Liver (tissue), 9 donors: Measurements from ENCODE around the gene HLA-DRA. TPM values are rescaled to one million over a fixed set of nuclear protein-coding genes. Genes with fewer than 3 reads are reported as not detected.

Experiments used
- DNase-seq: peaks from one replicate; pipeline ENCODE4 v3.0.0-alpha.2; 2017; ENCODE audit warnings: low spot score
- H3K27ac ChIP-seq, 2 donors: one replicate each; pipeline ENCODE4 v1.7.0; 2013; ENCODE audit warnings: inconsistent platforms in 2 of 2, low read length in 2 of 2, control low read depth in 1 of 2, low read depth in 1 of 2, mild to moderate bottlenecking in 1 of 2
- H3K27me3 ChIP-seq, 4 donors: one replicate each; pipeline versions ENCODE4 v1.6.1 to v1.7.0; 2013; ENCODE audit warnings: low read length in 3 of 4, inconsistent platforms in 1 of 4, mild to moderate bottlenecking in 1 of 4, moderate library complexity in 1 of 4; ENCODE audit not compliant: control insufficient read depth in 4 of 4, insufficient read depth in 4 of 4
- H3K36me3 ChIP-seq, 4 donors: one replicate each; pipeline versions ENCODE4 v1.6.1 to v1.7.0; 2013; ENCODE audit warnings: low read length in 3 of 4, mild to moderate bottlenecking in 3 of 4, low read depth in 1 of 4, moderate library complexity in 1 of 4; ENCODE audit not compliant: control insufficient read depth in 4 of 4, insufficient read depth in 3 of 4
- H3K4me1 ChIP-seq, 4 donors: one replicate each; pipeline versions ENCODE4 v1.6.1 to v1.7.0; 2013; ENCODE audit warnings: low read length in 3 of 4, mild to moderate bottlenecking in 3 of 4, moderate library complexity in 1 of 4; ENCODE audit not compliant: control insufficient read depth in 4 of 4, insufficient read depth in 4 of 4
- H3K4me3 ChIP-seq, 3 donors: one replicate each; pipeline versions ENCODE4 v1.6.1 to v1.7.0; 2013; ENCODE audit warnings: low read length in 3 of 3, control low read depth in 1 of 3, low read depth in 1 of 3, mild to moderate bottlenecking in 1 of 3
- H3K9ac ChIP-seq, 2 donors: one replicate each; pipeline ENCODE4 v1.7.0; 2013; ENCODE audit warnings: low read length in 2 of 2, mild to moderate bottlenecking in 2 of 2, moderate library complexity in 2 of 2, control low read depth in 1 of 2, low read depth in 1 of 2
- H3K9me3 ChIP-seq, 4 donors: one replicate each; pipeline versions ENCODE4 v1.6.1 to v1.7.0; 2013; ENCODE audit warnings: low read length in 3 of 4; ENCODE audit not compliant: control insufficient read depth in 4 of 4
- ATF3 ChIP-seq: IDR thresholded peaks from 2 replicates; pipeline ENCODE4 v1.6.1; 2016; ENCODE audit warnings: antibody characterized with exemption
- EGR1 ChIP-seq, 2 donors: IDR thresholded peaks; 2 replicates each; pipeline ENCODE4 v1.6.1; 2016 to 2018; ENCODE audit warnings: antibody characterized with exemption in 2 of 2, low read depth in 2 of 2
- FOXA1 ChIP-seq: IDR thresholded peaks from 2 replicates; pipeline ENCODE4 v1.6.1; 2016; ENCODE audit warnings: antibody characterized with exemption
- GABPA ChIP-seq, 2 donors: IDR thresholded peaks in 1 of 2; conservative IDR thresholded peaks in 1 of 2; 2 replicates each; pipeline ENCODE4 v1.6.1; 2016; ENCODE audit warnings: antibody characterized with exemption in 2 of 2, mild to moderate bottlenecking in 1 of 2, moderate library complexity in 1 of 2
- HNF4A ChIP-seq, 2 donors: conservative IDR thresholded peaks; 2 replicates each; pipeline ENCODE4 v1.6.1; 2016; ENCODE audit warnings: antibody characterized with exemption in 2 of 2, mild to moderate bottlenecking in 2 of 2
- JUND ChIP-seq, 2 donors: IDR thresholded peaks; 2 replicates each; pipeline ENCODE4 v1.6.1; 2016; ENCODE audit warnings: antibody characterized with exemption in 2 of 2
- RAD21 ChIP-seq, 2 donors: IDR thresholded peaks; 2 replicates each; pipeline ENCODE4 v1.6.1; 2016; ENCODE audit warnings: antibody characterized with exemption in 2 of 2, mild to moderate bottlenecking in 2 of 2
- SP1 ChIP-seq: IDR thresholded peaks from 2 replicates; pipeline ENCODE4 v1.6.1; 2018; ENCODE audit warnings: antibody characterized with exemption, mild to moderate bottlenecking
- TAF1 ChIP-seq: conservative IDR thresholded peaks from 2 replicates; pipeline ENCODE4 v1.6.1; 2016; ENCODE audit warnings: antibody characterized with exemption, mild to moderate bottlenecking
- WGBS: extraction: QIAGEN DNeasy Blood & Tissue Kit; methylation state at CpG from one replicate; pipeline ENCODE4 v1.1.7; 2013; 5-methylcytosine and 5-hydroxymethylcytosine counted together
- polyA plus RNA-seq, 2 donors: library from polyadenylated mRNA; stranded (reverse) in 1 of 2; unstranded in 1 of 2; fragments of 200-250 nt in 1 of 2; fragments of >200 nt in 1 of 2; fragmentation: Nextera tagmentation in 1 of 2; extraction: Ambion mirVana in 1 of 2; gene quantifications; one replicate each; pipeline versions ENCODE4 v1.2.1 to v1.2.3, GENCODE V29; 2013 to 2015
- total RNA-seq, 2 donors: library from RNA; depleted of rRNA; stranded (reverse); fragments of >200 nt; gene quantifications; one replicate each; pipeline ENCODE4 v1.2.3, GENCODE V29; 2014
- TF ChIP-seq, protein P1 (sequence below): IDR thresholded peaks from 2 replicates; pipeline ENCODE4 v1.6.1; 2016; ENCODE audit warnings: antibody characterized with exemption, mild to moderate bottlenecking
- TF ChIP-seq, protein P2 (sequence below): IDR thresholded peaks from 2 replicates; pipeline ENCODE4 v1.6.1; 2016; ENCODE audit warnings: antibody characterized with exemption
- TF ChIP-seq, protein P3 (sequence below): fragments of 150-350 bp; IDR thresholded peaks from 2 replicates; pipeline ENCODE4 v1.5.1; 2017; ENCODE audit warnings: improper control_type of control experiment, low read depth, low read length; ENCODE audit not compliant: missing input control
- donor health status: healthy.
- donor health status: healthy.
- donor health status: healthy.
- donor health status: healthy.
- donor health status: healthy.

HLA-DRA gene
- total and polyA plus RNA-seq, 4 donors = 53.4 to 145 (median 88.2) TPM

GRCh38 chr6:32442977-32443552 is 3.4 kb downstream of the HLA-DRA start:
- no peak overlapping the region for H3K27ac ChIP-seq
- WGBS = 64% methylated on average over 8 of the region's 8 CpGs
- no peak overlapping the region for H3K9ac ChIP-seq
- no peaks in the 10 kb centered on the region for H3K4me1 ChIP-seq
- H3K36me3 ChIP-seq = no peaks in the 10 kb centered on the region
- DNase-seq = no peak
- H3K9me3 ChIP-seq = no peaks in the 10 kb centered on the region
- no peak for TF ChIP-seq JUND (IDR thresholded peaks at IDR 0.05)
- TF ChIP-seq, protein P1, sequence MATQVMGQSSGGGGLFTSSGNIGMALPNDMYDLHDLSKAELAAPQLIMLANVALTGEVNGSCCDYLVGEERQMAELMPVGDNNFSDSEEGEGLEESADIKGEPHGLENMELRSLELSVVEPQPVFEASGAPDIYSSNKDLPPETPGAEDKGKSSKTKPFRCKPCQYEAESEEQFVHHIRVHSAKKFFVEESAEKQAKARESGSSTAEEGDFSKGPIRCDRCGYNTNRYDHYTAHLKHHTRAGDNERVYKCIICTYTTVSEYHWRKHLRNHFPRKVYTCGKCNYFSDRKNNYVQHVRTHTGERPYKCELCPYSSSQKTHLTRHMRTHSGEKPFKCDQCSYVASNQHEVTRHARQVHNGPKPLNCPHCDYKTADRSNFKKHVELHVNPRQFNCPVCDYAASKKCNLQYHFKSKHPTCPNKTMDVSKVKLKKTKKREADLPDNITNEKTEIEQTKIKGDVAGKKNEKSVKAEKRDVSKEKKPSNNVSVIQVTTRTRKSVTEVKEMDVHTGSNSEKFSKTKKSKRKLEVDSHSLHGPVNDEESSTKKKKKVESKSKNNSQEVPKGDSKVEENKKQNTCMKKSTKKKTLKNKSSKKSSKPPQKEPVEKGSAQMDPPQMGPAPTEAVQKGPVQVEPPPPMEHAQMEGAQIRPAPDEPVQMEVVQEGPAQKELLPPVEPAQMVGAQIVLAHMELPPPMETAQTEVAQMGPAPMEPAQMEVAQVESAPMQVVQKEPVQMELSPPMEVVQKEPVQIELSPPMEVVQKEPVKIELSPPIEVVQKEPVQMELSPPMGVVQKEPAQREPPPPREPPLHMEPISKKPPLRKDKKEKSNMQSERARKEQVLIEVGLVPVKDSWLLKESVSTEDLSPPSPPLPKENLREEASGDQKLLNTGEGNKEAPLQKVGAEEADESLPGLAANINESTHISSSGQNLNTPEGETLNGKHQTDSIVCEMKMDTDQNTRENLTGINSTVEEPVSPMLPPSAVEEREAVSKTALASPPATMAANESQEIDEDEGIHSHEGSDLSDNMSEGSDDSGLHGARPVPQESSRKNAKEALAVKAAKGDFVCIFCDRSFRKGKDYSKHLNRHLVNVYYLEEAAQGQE = no peak
- no peak for TF ChIP-seq HNF4A (conservative IDR thresholded peaks at IDR 0.05)
- no peak for TF ChIP-seq TAF1
- TF ChIP-seq GABPA (IDR thresholded peaks at IDR 0.05 in 1 of 2, conservative IDR thresholded peaks at IDR 0.05 in 1 of 2) = no peak
- TF ChIP-seq, protein P2, sequence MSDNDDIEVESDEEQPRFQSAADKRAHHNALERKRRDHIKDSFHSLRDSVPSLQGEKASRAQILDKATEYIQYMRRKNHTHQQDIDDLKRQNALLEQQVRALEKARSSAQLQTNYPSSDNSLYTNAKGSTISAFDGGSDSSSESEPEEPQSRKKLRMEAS = no peak
- no peak for TF ChIP-seq FOXA1
- no peak overlapping the region for H3K4me3 ChIP-seq
- H3K27me3 ChIP-seq = peaks cover 0 to 1% (median 0%) of the 10 kb centered on the region in 4 donors

- Histone ChIP-seq H3K36me3 (no peaks in the 10 kb centered on the region), H3K4me1 (no peaks in the 10 kb centered on the region), H3K4me3 (no peak overlapping the region), H3K27ac (no peak overlapping the region), H3K27me3 (no peaks in the 10 kb centered on the region), H3K9ac (no peak overlapping the region), H3K9me3 (no peaks in the 10 kb centered on the region)
- DNase-seq = no peak
- 77% methylated on average over 2 of the region's 2 CpGs for WGBS
- TF ChIP-seq EGR1 (IDR thresholded peaks at IDR 0.05; ENCODE audit: low read depth in 2 of 2) (no peak), GABPA (IDR thresholded peaks at IDR 0.05 in 1 of 2, conservative IDR thresholded peaks at IDR 0.05 in 1 of 2) (no peak), FOXA1 (no peak), SP1 (no peak), ATF3 (no peak), RAD21 (IDR thresholded peaks at IDR 0.05) (no peak)
Measured at GRCh38 chr6:32444433-32444832, 4.7 kb downstream of the HLA-DRA start.

DNA sequence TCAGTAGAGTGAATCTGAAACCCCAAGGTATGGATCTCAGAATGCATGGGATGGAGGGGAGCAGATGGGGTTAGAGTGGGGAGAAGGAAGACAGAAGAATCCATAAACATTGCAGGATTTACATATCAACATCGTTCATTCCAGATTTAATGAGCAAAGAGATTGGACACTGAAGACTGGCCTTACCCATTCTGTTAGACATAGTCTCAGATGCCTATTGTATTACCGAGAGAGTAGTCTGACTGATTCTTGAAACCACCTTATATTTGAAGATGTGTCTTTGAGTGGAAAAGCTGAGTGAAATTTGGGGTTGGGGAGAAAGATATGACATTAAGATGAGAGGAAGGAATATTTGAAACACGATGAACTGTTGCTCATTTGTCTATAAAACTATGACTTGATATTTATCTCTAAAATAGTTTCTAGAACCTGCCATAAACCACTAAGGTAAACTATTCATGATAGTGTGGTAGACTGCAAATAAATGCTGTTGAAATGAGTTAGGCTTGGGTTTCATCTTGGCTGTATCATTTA is 5.7 kb downstream of the HLA-DRA start:
- Histone ChIP-seq H3K36me3 (no peaks in the 10 kb centered on the region), H3K27me3 (no peaks in the 10 kb centered on the region), H3K4me3 (no peak overlapping the region), H3K9ac (no peak overlapping the region), H3K27ac (no peak overlapping the region), H3K4me1 (no peaks in the 10 kb centered on the region), H3K9me3 (no peaks in the 10 kb centered on the region)
- DNase-seq = no peak
- no peak for TF ChIP-seq TAF1
- TF ChIP-seq HNF4A (conservative IDR thresholded peaks at IDR 0.05) = no peak
- TF ChIP-seq SP1 = no peak
- TF ChIP-seq, protein P1 = no peak
- no peak for TF ChIP-seq GABPA (IDR thresholded peaks at IDR 0.05 in 1 of 2, conservative IDR thresholded peaks at IDR 0.05 in 1 of 2)
- TF ChIP-seq, protein P3, sequence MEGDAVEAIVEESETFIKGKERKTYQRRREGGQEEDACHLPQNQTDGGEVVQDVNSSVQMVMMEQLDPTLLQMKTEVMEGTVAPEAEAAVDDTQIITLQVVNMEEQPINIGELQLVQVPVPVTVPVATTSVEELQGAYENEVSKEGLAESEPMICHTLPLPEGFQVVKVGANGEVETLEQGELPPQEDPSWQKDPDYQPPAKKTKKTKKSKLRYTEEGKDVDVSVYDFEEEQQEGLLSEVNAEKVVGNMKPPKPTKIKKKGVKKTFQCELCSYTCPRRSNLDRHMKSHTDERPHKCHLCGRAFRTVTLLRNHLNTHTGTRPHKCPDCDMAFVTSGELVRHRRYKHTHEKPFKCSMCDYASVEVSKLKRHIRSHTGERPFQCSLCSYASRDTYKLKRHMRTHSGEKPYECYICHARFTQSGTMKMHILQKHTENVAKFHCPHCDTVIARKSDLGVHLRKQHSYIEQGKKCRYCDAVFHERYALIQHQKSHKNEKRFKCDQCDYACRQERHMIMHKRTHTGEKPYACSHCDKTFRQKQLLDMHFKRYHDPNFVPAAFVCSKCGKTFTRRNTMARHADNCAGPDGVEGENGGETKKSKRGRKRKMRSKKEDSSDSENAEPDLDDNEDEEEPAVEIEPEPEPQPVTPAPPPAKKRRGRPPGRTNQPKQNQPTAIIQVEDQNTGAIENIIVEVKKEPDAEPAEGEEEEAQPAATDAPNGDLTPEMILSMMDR = no peak
- WGBS = 64% methylated on average over 3 of the region's 3 CpGs
